EH (cell line): ENCODE measurements around the gene KRTAP5-5.
"Not testable (repeated sequence)": the region's sequence is repeated elsewhere in the genome, so short reads cannot be mapped to it uniquely, and the experiment has no call there.

Experiments used
- DNase-seq: peaks from one replicate; pipeline ENCODE4 v3.0.0-alpha.2; 2015; ENCODE audit warnings: low read depth

KRTAP5-5 gene

GRCh38 chr11:1656670-1657069, 27.1 kb downstream of the KRTAP5-5 start:
- DNase-seq = no peak

GRCh38 chr11:1659506-1659905, 29.9 kb downstream of the KRTAP5-5 start:
- DNase-seq = no peak

GRCh38 chr11:1660111-1660867, 30.7 kb downstream of the KRTAP5-5 start:
- no peak for DNase-seq

DNA sequence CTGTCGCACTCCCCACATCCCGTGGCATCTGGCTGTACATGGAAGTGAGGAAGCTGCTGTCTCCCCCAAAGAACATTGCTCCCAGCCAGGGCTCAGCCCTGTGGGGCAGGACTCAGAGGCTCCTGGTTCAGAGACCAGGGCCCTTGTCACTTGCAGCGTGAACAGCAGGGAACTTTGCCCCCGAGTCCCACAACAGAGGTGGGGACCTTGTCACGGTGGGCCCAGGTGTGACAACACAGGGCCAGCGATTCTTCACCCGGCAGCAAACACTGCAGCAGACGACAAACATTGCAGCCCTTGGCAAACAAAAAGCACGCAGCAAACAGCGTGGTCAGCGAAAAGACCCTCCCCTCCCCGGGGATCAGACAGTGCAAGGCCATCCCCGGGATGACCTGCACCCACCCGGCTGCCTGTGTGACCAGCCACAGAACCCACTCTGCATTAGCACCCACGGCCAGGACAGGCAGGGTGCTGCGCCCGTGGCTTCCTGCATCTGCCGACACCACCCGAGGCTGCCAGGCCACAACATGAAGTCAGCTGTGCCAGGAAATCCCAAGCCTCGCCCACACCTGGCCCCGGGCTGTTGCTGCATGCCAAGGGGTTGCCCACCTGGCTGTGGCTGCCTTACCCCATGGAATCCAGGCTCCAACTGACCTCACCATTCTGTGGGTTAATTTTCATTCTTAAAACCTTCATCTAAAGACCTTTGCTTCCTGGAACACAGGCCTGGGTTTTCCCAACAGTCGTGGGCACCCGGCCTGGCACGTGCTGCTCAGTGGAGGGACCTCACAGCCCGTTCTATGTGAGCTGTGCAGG, 32.1 kb downstream of the KRTAP5-5 start:
- DNase-seq = not testable (repeated sequence)

DNA sequence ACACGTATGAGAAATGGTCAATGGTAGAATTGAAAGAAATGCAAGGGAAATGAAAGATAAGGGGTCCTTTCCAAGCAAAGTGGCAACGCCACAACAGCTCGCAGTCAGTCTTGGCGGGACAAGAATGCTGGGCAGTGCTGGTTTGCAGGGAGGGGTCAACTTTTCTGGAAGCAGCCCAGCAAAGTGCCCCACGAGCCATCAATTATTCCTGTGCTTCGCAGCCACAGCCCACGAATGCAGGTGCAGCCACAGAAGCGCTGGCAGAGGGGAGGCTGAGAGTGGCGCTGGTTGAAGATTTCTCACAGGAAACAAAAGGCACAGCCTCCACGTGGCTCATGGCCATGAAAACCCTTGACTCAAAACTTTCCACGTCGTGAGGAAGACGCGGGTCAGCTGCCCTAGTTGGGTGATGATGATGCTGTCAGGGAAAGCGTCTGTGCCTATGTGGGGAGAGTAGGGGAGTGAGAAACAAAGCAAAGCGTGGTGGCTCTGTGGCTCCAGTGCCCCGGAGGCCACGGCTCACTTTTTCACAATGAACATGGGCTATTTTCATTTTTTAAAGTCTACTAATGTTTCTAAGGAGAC, 33.2 kb downstream of the KRTAP5-5 start:
- DNase-seq = not testable (repeated sequence)

- no peak for DNase-seq
Measured at GRCh38 chr11:1665313-1665712, 35.7 kb downstream of the KRTAP5-5 start.

- no peak for DNase-seq
Measured at GRCh38 chr11:1667121-1667850, 37.7 kb downstream of the KRTAP5-5 start.

- DNase-seq = no peak
Measured at GRCh38 chr11:1667906-1668305, 38.3 kb downstream of the KRTAP5-5 start.

GRCh38 chr11:1668911-1669473, 39.4 kb downstream of the KRTAP5-5 start:
- DNase-seq = no peak

DNA sequence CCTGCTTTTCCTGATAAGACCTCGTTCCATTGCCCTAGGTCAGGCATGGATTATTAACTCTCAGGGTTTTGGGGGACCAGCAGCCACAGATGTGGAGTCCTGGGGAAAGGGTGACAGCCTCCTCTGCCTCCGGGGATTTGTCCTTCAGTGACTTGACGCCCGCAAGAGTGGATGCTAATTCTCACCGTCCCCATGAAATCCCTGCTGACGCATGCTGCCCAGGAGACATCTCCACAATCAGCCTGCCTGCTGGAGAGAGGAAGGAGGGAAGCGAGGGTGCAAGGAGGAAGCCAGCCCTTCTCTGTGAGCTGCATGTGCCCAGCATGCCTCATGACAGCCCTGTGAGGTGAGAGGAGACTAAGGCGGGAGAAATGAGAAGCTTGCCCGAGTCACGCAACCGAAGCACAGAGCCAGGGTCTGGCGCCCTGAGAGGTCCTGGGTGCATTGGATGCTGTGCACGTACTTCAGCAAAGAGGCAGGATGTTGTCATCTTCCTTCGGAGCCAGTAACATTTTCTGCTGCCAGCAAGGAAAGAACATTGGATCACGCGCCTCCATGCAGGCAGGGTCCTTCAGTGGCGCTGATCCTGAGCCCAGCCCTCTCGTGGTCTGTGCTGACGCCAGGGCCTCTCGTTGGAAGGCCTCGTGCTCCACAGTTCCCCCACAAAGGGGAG, 40.1 kb downstream of the KRTAP5-5 start:
- no peak for DNase-seq

- not testable (repeated sequence) for DNase-seq
Measured at GRCh38 chr11:1670457-1670856, 40.9 kb downstream of the KRTAP5-5 start.

GRCh38 chr11:1670905-1671371, 41.4 kb downstream of the KRTAP5-5 start:
- no peak for DNase-seq

GRCh38 chr11:1671658-1672057, 42.1 kb downstream of the KRTAP5-5 start:
- DNase-seq = no peak

GRCh38 chr11:1672613-1673350, 43.2 kb downstream of the KRTAP5-5 start:
- no peak for DNase-seq

GRCh38 chr11:1673446-1674172, 44.0 kb downstream of the KRTAP5-5 start:
- no peak for DNase-seq

- no peak for DNase-seq
Measured at GRCh38 chr11:1674173-1675131, 44.9 kb downstream of the KRTAP5-5 start.

- no peak for DNase-seq
Measured at GRCh38 chr11:1675536-1676228, 46.1 kb downstream of the KRTAP5-5 start.

DNA sequence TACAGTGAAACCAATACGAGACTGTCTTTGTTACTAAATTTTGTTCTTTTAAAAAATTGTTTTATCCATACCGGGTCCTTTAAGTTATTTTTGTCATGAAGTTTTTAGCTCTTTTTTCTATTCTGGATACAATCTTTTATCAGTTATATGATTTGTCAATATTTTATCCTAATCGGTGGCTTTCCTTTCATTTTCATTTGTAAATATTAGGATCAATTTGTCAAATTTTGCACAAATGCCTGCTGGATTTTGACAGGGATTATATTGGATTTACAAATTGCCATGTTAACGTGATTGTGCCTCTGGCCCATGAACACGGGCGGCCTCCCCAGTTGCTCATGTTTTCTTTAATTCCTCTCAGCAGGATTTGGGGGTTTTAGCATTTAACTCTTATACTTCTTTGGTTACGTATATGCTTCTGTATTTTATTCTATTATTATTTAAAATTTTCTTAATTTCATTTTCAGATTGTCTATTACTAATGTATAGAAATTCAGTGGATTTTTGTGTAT, 46.7 kb downstream of the KRTAP5-5 start:
- no peak for DNase-seq
